Stimulated activated CD8-positive, alpha-beta memory T cell treated with anti-CD3 and anti-CD28 coated beads, Interleukin-7, amount 100 ng/mL, for 24 hours (primary cell): ENCODE measurements around the gene ARID1B.
"Not testable (repeated sequence)": the region's sequence is repeated elsewhere in the genome, so short reads cannot be mapped to it uniquely, and the experiment has no call there.

Experiments
- DNase-seq: peaks from one replicate; pipeline ENCODE4 v3.0.0-alpha.2; 2020; ENCODE audit warnings: low read depth

Gene ARID1B

GRCh38 chr6:156942266-156942665 lies 165.1 kb downstream of the ARID1B start:
- no peak for DNase-seq

GRCh38 chr6:156943166-156943565 lies 166.0 kb downstream of the ARID1B start:
- no peak for DNase-seq

DNA sequence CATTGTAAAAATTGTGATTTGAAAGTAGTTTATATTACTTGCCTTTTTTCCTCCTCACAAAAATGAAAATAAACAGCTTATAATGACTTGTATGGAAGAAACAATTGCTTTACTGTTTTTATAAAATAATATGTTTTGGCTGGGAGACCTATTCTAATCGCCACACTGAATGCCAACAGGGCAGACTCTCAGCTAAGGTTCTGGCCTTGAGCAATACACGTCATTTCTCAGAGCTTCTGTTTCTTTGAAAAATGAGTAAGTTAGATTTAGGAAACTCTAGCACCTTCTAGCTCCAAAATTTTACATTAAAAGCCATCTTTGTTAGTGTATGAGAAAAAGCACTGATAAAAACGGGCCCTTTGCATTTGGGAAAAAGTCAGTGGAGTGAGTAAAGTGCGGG lies 166.6 kb downstream of the ARID1B start:
- no peak for DNase-seq

GRCh38 chr6:156944412-156944811 lies 167.2 kb downstream of the ARID1B start:
- no peak for DNase-seq

- DNase-seq: not testable (repeated sequence)
Measured at GRCh38 chr6:156945789-156946172, 168.6 kb downstream of the ARID1B start.

- no peak for DNase-seq
Measured at GRCh38 chr6:156946370-156946936, 169.3 kb downstream of the ARID1B start.

DNA sequence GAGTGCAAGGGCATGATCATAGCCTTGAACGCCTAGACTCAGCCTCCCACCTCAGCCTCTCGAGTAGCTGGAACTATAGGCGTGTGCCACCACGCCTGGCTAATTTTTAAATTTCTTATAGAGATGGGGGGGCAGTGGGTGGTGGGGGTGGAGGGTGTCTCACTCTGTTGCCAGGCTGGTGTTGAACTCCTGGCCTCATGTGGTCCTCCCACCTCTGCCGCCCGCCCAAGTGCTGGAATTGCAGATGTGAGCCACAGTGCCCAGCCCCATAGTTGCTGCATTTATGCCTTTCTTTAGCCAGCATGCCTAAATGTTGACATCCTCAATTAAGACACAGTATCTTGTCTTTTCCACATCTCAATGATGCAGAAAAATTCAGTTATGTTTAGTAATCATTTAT lies 171.1 kb downstream of the ARID1B start:
- DNase-seq: no peak

- no peak for DNase-seq
Measured at GRCh38 chr6:156948807-156949206, 171.6 kb downstream of the ARID1B start.

DNA sequence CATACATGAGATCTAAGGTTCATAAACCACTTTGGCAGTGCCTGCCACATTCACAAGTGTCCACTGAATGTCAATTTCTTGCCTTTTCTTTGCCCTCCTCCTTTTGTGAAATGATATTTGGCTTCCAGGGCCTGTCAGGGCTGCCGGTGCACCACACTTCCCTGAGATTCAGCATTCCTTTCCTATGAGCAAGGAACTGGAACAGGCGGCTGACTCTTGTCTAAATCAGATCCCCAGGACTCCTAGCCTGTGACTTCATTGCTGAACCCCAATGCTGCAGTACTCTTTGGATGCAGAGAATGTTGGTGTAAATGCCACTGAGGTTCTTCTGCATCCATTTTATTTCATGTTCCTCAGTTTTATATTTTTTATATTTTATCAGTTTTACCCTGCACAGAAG lies 172.2 kb downstream of the ARID1B start:
- DNase-seq: no peak

DNA sequence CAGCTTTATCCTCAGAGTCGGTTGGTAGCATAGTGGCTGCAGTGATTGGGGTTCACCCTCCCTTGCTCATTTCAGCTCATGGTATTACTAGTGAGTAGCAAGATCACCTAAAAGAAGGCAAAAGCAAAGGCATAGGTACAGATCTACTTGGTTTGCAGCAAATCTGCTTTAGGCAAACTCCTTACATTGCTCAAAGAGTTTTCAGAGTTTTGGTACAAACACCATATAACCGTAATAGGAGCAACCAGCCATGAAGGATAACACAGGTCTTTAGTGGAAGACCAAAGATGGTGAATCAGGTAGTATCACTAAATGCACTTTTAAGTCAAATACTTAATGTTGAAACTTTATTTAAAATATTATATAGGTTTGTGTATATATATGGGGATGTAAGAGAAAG lies 172.9 kb downstream of the ARID1B start:
- DNase-seq: no peak

DNA sequence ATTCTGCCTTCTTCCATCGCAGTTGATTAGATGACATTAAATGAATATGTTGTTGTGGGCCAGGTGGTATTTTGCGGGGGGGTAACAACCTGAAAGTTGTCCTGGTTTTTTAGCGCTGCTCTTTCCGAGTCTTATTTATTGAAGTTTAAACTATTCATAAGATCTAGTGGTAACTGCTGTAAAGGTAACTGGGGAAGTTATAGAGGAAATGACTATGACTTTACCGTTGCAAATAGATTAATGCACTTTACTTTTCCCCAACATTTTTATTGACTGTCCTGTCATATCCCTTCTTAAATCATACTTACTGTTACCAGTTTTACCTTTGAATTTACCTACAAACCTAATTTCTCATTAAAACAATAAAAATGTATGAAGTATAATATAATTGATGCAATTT lies 173.4 kb downstream of the ARID1B start:
- no peak for DNase-seq

DNA sequence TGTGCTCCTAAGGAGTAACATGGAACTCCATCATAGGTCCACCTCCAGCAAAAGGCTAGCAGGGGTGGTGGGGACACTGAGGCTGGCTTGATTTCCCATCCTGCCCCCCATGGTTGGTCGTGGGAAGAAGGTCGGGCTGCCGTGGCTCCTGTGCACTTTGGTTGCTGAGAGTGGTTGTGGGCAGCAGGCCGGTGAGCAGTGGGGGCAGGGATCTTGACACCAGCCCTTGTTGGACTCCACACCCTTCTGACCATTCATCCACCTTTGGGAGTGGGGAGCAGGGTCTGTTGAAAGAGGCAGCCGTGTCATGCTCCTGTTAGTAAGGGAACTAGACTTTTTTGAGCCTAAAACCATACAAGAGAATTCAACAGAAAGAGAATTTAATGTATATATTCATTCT lies 175.2 kb downstream of the ARID1B start:
- no peak for DNase-seq

- no peak for DNase-seq
Measured at GRCh38 chr6:156953127-156953478, 175.9 kb downstream of the ARID1B start.

- DNase-seq: no peak
Measured at GRCh38 chr6:156953479-156954146, 176.4 kb downstream of the ARID1B start.

- no peak for DNase-seq
Measured at GRCh38 chr6:156954191-156954590, 177.0 kb downstream of the ARID1B start.

DNA sequence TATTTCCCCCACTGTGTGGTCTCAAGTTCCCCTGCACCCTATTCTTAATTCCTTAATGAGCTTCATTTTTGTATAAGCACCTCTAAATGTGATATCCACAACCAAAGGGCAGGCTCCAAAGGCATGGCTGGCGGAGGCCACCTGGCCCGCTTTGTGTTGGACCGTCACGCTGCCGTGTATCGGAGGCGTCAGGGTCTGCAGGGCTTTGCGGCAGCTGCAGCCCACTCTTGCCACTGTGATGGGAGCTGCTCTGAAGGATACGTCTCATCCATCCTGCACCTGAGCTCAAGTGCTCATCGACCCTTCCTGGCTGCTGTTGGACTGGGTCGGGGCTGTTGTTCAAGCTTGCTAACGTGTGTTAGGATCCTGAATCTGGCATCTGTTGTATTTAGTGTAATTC lies 177.6 kb downstream of the ARID1B start:
- no peak for DNase-seq

DNA sequence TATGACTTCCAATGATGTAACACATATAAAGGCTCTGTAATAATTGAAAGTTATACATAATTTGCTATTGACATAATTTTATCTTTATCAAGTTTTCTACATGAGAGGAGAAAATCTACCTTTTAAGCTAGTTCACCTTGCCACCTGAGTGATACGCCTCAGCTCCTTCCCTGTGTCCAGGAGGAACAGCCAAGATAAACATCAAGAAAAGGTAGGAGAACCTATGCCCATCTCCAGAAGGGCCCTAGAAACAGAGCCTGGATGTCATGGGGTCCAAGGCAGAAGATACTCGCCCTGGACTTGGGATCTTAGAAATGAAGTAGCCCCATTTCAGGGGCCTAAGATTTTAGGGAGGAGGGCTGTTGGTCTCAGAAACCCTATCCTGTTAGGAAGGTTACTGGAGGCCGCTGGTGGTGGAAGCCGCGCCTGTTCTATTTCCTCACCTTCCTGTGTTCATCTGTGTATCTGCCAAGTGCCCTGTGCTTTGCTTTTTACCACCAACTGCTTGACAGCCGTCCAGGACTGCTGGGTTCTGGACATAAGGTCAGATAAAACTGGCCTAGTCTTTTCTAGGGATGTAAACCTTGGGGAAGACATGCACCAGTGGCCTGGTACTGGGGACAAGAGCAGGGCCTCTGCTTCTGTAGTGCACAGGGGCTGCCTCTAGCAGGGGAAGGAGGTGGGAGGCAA lies 178.5 kb downstream of the ARID1B start:
- DNase-seq: no peak

DNA sequence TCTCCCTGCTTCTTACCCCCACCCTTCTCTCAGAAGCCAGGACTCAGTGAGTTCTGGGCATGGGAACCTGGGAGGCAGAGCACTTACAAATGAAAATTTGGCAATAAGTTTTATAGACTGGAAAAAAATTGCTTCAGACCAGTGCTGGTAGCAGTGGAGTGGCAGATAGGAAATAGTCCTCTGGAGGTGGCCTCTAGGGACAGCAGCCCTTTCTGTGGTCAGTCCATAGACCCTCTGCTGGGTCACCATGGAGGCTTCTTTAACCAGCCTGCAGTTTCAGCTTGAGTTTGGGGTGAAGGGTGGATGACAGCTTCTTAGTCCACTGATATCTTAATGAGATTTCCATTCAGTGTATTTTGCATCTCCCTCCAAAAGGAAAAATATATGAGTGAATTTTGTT lies 179.1 kb downstream of the ARID1B start:
- DNase-seq: no peak

GRCh38 chr6:156957931-156958547 lies 180.9 kb downstream of the ARID1B start:
- DNase-seq: no peak

DNA sequence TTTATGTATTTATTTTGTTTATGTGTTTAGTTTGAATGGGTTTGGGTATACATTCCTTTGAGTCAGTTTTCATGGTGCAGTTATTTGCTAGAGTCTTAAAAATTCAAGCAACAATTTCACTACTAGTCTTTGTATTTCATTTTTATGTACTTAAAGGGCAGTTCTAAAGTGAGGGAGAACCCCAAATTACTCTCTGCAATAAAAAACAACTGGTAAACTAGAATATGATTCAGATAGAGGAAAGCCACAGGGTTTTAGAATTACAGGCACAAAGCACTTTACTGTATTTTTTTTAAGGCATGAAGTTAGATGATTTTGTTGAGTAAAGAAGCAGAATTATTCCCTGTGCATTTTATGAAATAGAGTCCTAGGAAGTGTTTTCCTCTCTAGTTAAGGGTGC lies 183.3 kb downstream of the ARID1B start:
- no peak for DNase-seq

DNA sequence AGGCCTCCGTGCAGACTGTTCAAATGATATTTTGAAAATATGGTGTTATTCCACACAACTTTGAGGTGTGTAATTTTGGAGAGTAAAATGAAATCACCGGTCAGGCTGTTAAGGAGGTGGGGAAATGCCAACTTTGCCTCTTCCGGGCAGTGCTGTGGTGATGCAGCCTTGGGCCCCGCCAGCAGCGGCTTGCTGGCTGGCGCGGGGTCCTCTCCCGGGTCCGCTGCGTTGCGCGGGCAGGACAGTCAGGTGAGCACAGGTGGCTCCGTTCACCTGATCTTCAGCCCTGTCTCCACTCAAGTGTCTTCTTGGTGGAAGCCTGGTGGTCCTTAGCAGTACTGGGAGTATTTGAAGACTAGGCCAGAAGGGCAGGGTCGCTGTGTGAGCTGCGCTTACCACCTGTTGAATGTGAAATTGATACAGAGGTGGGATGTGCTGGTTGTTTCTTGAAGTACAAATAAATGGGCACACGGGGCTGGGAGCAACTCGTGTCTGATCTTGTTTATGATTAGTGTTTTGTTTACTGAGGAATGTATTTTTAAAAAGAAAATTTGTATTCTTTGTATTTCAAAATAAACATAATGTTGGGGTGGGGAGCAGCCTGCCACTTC lies 184.2 kb downstream of the ARID1B start:
- DNase-seq: no peak

DNA sequence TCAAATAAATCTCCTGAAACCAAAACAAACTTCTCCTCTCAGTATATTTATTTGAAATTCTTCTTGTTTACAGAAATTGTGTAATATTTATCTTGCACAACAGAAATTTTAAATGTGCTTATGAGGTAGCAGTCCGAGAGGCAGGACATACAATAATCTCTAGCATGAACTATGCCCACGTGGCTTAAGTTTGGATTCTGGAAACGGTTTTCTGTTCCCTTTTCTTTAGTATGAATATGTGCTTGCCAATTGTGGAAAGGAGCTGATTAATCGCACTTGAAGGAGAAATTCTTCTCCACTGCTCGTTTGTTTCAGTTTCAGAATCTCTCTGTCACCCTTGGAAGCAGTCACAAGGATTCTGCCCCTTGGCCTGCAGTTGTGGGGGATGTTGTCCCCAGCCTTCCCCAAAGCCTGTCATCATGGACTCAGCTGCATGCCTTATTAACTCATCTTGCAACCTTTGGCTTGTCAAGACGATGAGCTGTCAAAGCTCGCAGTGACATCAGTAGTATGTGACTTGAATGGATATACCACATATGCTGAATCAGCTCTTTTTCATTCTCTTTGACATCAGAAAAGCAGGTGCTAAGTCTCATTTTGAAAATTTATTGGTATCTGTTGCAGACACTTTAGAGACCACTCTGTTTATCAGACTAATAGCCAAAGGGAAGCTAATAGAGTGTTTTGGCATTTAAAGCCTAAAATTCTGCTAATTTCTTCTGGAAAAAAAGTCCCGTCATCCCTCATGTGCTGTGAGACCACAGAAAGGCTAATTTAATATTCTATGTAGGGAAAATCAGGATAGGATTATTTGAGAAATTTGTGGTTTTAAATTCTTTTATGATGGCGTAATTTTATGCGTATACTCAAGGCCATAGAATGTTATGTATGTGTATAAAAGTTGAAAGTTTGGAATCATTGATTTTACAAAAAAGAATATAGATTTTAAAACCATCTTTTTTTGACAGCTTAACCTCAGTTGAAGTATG lies 186.8 kb downstream of the ARID1B start:
- no peak for DNase-seq
